ENCODE data around the gene ENTREP3.

The ENTREP3 gene

GRCh38 chr1:155269381-155269780 is 14.1 kb upstream of the ENTREP3 start:
- TF ChIP-seq, protein P1, sequence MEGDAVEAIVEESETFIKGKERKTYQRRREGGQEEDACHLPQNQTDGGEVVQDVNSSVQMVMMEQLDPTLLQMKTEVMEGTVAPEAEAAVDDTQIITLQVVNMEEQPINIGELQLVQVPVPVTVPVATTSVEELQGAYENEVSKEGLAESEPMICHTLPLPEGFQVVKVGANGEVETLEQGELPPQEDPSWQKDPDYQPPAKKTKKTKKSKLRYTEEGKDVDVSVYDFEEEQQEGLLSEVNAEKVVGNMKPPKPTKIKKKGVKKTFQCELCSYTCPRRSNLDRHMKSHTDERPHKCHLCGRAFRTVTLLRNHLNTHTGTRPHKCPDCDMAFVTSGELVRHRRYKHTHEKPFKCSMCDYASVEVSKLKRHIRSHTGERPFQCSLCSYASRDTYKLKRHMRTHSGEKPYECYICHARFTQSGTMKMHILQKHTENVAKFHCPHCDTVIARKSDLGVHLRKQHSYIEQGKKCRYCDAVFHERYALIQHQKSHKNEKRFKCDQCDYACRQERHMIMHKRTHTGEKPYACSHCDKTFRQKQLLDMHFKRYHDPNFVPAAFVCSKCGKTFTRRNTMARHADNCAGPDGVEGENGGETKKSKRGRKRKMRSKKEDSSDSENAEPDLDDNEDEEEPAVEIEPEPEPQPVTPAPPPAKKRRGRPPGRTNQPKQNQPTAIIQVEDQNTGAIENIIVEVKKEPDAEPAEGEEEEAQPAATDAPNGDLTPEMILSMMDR (IDR thresholded peaks at IDR 0.05; ENCODE audit: insufficient read depth, low read depth, low read length, missing control alignments) = no peak
- no peak overlapping the region for H3K4me3 ChIP-seq (ENCODE audit: low read length)
- DNase-seq (ENCODE audit: low read depth) = no peak

- TF ChIP-seq, protein P1 (IDR thresholded peaks at IDR 0.05; ENCODE audit: insufficient read depth, low read depth, low read length, missing control alignments) = no peak
- no peak for DNase-seq (ENCODE audit: low read depth)
- H3K4me3 ChIP-seq (ENCODE audit: low read length) = no peak overlapping the region
Observed at GRCh38 chr1:155268630-155269029, 13.3 kb upstream of the ENTREP3 start.

DNA sequence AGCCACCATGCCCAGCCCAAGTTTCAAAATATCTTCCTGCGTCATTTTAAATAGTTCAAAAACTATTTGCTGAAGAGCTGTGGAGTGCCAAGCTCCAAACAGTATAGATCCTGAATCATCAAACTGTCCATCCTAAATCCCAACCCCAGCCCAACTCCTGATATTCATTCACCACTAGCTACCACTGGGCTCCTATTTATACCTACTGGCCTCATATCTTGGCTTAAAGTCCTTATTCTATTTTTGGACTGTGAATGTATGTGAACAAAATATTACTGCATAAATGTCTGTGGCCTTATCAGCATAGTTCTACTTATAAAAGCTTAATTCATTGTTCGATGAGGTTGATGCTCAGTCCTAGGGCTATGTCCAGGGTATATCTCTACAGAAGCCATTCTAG is 12.1 kb upstream of the ENTREP3 start:
- no peak for DNase-seq (ENCODE audit: low read depth)
- no peak overlapping the region for H3K4me3 ChIP-seq (ENCODE audit: low read length)
- TF ChIP-seq, protein P1 (IDR thresholded peaks at IDR 0.05; ENCODE audit: insufficient read depth, low read depth, low read length, missing control alignments) = no peak

DNA sequence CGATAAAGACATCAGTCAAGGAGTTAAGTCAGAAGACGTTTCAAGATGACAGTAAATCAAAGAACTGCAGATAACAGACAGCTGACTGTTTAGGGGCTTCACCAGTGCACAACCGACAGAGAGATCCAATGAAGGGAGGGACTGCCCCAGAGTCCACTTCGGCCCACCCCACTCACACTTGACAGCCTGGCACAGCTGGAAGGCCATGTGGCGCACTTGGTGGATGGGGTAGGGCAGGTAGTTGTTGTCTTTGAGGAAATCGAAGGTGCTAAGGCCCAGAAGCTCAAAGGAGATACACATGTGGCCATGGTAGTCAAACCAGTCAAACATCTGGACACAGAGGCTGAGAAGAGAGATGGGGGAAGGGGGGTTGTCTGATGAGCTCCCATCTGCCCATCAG is 11.3 kb upstream of the ENTREP3 start:
- H3K4me3 ChIP-seq (ENCODE audit: low read length) = no peak overlapping the region
- TF ChIP-seq, protein P1 (IDR thresholded peaks at IDR 0.05; ENCODE audit: insufficient read depth, low read depth, low read length, missing control alignments) = no peak
- no peak for DNase-seq (ENCODE audit: low read depth)

- no peak for DNase-seq (ENCODE audit: low read depth)
- H3K4me3 ChIP-seq (ENCODE audit: low read length) = no peak overlapping the region
- TF ChIP-seq, protein P1 (IDR thresholded peaks at IDR 0.05; ENCODE audit: insufficient read depth, low read depth, low read length, missing control alignments) = no peak
Observed at GRCh38 chr1:155263067-155263466, 7.8 kb upstream of the ENTREP3 start.

GRCh38 chr1:155261852-155262673 is 6.8 kb upstream of the ENTREP3 start, which contains the start of gene SCAMP3:
Gene SCAMP3 (minus strand): TSS chr1:155262360. CDS start chr1:155262151, 209 bp downstream.
- TF ChIP-seq, protein P1 (IDR thresholded peaks at IDR 0.05; ENCODE audit: insufficient read depth, low read depth, low read length, missing control alignments) = no peak
- peak within 1 kb of the TSS; percentile 93 for H3K4me3 ChIP-seq (ENCODE audit: low read length)
- peak; percentile 99 for DNase-seq (ENCODE audit: low read depth)

DNA sequence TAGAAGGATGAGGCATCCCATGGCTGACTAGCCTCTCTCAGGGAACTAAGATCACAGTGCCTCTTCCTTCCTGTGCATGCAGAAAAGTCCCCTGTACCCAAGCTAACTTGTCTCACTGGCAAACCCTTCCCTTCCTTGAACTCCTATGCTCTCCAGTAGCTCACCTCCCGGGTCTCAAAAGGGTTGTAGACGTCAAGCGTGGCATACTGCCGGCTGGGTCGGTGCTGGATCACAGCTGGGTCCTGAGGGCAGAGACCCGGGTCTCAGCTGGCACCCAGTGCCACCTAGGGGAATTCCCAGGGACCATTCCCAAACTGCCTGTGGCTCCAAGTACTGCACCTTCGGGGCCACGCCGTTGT is 6.2 kb upstream of the ENTREP3 start:
- TF ChIP-seq, protein P1 (IDR thresholded peaks at IDR 0.05; ENCODE audit: insufficient read depth, low read depth, low read length, missing control alignments) = no peak
- peak overlapping the region; percentile 93 for H3K4me3 ChIP-seq (ENCODE audit: low read length)
- no peak for DNase-seq (ENCODE audit: low read depth)
